ENCODE data around the gene SNX6. TPM values are rescaled to one million over a fixed set of nuclear protein-coding genes. Genes with fewer than 3 reads are reported as not detected.

SNX6 gene
- total RNA-seq, 1 donor from 2014 or later: 62.5 TPM

GRCh38 chr14:34583525-34583924 lies 46.4 kb downstream of the SNX6 start:
- Mint-ChIP-seq H3K9me3 (no peaks in the 10 kb centered on the region), H3K27ac (no peak overlapping the region), H3K27me3 (ENCODE audit: low read depth) (no peaks in the 10 kb centered on the region), H3K36me3 (peaks cover 32% of the 10 kb centered on the region), H3K4me1 (no peaks in the 10 kb centered on the region), H3K4me3 (no peak overlapping the region)
- no peak for DNase-seq (ENCODE audit: low spot score in 2 of 2, unreplicated experiment in 2 of 2)
- no peak for TF ChIP-seq CTCF (IDR thresholded peaks at IDR 0.05; ENCODE audit: unreplicated experiment)

- Mint-ChIP-seq H3K4me3 (no peak overlapping the region), H3K9me3 (no peaks in the 10 kb centered on the region), H3K4me1 (no peaks in the 10 kb centered on the region), H3K36me3 (peaks cover 32% of the 10 kb centered on the region), H3K27me3 (ENCODE audit: low read depth) (no peaks in the 10 kb centered on the region), H3K27ac (no peak overlapping the region)
- no peak for TF ChIP-seq CTCF (IDR thresholded peaks at IDR 0.05; ENCODE audit: unreplicated experiment)
- DNase-seq (ENCODE audit: low spot score in 2 of 2, unreplicated experiment in 2 of 2): no peak
These were observed 47.7 kb downstream of the SNX6 start for GRCh38 chr14:34582117-34582680.

DNA sequence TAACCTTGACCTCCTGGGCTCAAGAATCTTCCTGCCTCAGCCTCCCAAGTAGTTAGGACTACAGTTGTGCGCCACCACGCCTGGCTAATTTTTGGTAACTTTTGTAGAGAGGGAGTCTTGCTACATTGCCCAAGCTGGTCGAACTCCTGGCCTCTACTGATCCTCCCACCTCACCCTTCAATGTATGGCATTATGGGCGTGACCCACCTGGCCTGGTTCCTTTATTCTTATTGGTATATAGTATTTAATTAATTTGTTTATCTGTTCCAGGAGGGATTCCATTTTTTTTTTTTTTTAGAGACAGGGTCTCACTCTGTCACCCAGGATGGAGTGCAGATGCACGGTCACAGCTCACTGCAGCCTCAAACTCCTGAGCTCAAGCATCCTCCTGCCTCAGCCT lies 49.6 kb downstream of the SNX6 start:
- peaks cover 32% of the 10 kb centered on the region for H3K36me3 Mint-ChIP-seq
- H3K9me3 Mint-ChIP-seq: no peaks in the 10 kb centered on the region
- no peak overlapping the region for H3K4me3 Mint-ChIP-seq
- no peaks in the 10 kb centered on the region for H3K4me1 Mint-ChIP-seq
- no peaks in the 10 kb centered on the region for H3K27me3 Mint-ChIP-seq (ENCODE audit: low read depth)
- DNase-seq (ENCODE audit: low spot score in 2 of 2, unreplicated experiment in 2 of 2): no peak
- no peak for TF ChIP-seq CTCF (IDR thresholded peaks at IDR 0.05; ENCODE audit: unreplicated experiment)
- no peak overlapping the region for H3K27ac Mint-ChIP-seq

- no peaks in the 10 kb centered on the region for H3K4me1 Mint-ChIP-seq
- TF ChIP-seq CTCF (IDR thresholded peaks at IDR 0.05; ENCODE audit: unreplicated experiment): no peak
- H3K27me3 Mint-ChIP-seq (ENCODE audit: low read depth): no peaks in the 10 kb centered on the region
- no peaks in the 10 kb centered on the region for H3K9me3 Mint-ChIP-seq
- H3K27ac Mint-ChIP-seq: no peak overlapping the region
- peaks cover 38% of the 10 kb centered on the region for H3K36me3 Mint-ChIP-seq
- no peak for DNase-seq (ENCODE audit: low spot score in 2 of 2, unreplicated experiment in 2 of 2)
- H3K4me3 Mint-ChIP-seq: no peak overlapping the region
These were observed 58.2 kb downstream of the SNX6 start for GRCh38 chr14:34571771-34572170.

GRCh38 chr14:34569750-34570149 lies 60.2 kb downstream of the SNX6 start:
- H3K9me3 Mint-ChIP-seq: no peaks in the 10 kb centered on the region
- H3K4me3 Mint-ChIP-seq: no peak overlapping the region
- no peak overlapping the region for H3K27ac Mint-ChIP-seq
- no peaks in the 10 kb centered on the region for H3K27me3 Mint-ChIP-seq (ENCODE audit: low read depth)
- no peaks in the 10 kb centered on the region for H3K4me1 Mint-ChIP-seq
- H3K36me3 Mint-ChIP-seq: peaks cover 38% of the 10 kb centered on the region
- DNase-seq (ENCODE audit: low spot score in 2 of 2, unreplicated experiment in 2 of 2): no peak
- TF ChIP-seq CTCF (IDR thresholded peaks at IDR 0.05; ENCODE audit: unreplicated experiment): no peak

- TF ChIP-seq CTCF (IDR thresholded peaks at IDR 0.05; ENCODE audit: unreplicated experiment): no peak
- DNase-seq (ENCODE audit: low spot score in 2 of 2, unreplicated experiment in 2 of 2): no peak
- peaks cover 38% of the 10 kb centered on the region for H3K36me3 Mint-ChIP-seq
These were observed 61.1 kb downstream of the SNX6 start for GRCh38 chr14:34568803-34569202.

More at GRCh38 chr14:34568803-34569202, 61.1 kb downstream of the SNX6 start:
- Mint-ChIP-seq H3K27ac (no peak overlapping the region), H3K4me1 (no peaks in the 10 kb centered on the region), H3K4me3 (no peak overlapping the region), H3K27me3 (ENCODE audit: low read depth) (no peaks in the 10 kb centered on the region), H3K9me3 (no peaks in the 10 kb centered on the region)

Data from mesothelial cell of epicardium (in vitro differentiated cells).